Measurements from ENCODE around the gene PARP11. TPM values are rescaled to one million over a fixed set of nuclear protein-coding genes. Genes with fewer than 3 reads are reported as not detected.

PARP11 gene
- total RNA-seq, 4 donors from 2014 or later, result 4.3 to 10.7 (median 5.7) TPM

DNA sequence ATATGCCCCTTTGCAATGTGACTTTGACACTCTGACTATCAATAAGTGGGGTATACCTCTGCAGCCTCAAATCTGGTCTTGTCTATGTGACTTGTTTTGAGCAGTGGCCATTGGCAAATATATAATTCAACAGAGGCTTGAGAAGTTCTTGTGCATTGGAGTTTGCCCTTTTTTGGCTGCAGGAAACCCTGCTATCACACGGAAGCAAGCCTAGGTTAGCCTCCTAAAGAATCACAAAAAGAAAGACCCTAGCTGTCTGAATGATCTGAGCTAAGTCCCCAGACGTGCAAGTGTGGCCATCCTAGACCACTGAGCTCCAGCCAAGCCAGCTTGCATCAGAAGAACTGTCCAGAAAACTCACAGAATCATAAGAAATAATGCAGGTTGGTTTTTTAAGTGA, 31.8 kb upstream of the PARP11 start:
- WGBS, 2 donors, result 63 to 65% methylated on average over 2 of the region's 2 CpGs
- H3K36me3 ChIP-seq, result no peaks in the 10 kb centered on the region
- TF ChIP-seq EP300 (IDR thresholded peaks at IDR 0.05) (no peak), POLR2A (IDR thresholded peaks at IDR 0.05) (no peak)
- TF ChIP-seq, protein P1, sequence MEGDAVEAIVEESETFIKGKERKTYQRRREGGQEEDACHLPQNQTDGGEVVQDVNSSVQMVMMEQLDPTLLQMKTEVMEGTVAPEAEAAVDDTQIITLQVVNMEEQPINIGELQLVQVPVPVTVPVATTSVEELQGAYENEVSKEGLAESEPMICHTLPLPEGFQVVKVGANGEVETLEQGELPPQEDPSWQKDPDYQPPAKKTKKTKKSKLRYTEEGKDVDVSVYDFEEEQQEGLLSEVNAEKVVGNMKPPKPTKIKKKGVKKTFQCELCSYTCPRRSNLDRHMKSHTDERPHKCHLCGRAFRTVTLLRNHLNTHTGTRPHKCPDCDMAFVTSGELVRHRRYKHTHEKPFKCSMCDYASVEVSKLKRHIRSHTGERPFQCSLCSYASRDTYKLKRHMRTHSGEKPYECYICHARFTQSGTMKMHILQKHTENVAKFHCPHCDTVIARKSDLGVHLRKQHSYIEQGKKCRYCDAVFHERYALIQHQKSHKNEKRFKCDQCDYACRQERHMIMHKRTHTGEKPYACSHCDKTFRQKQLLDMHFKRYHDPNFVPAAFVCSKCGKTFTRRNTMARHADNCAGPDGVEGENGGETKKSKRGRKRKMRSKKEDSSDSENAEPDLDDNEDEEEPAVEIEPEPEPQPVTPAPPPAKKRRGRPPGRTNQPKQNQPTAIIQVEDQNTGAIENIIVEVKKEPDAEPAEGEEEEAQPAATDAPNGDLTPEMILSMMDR (IDR thresholded peaks at IDR 0.05), result no peak

DNA sequence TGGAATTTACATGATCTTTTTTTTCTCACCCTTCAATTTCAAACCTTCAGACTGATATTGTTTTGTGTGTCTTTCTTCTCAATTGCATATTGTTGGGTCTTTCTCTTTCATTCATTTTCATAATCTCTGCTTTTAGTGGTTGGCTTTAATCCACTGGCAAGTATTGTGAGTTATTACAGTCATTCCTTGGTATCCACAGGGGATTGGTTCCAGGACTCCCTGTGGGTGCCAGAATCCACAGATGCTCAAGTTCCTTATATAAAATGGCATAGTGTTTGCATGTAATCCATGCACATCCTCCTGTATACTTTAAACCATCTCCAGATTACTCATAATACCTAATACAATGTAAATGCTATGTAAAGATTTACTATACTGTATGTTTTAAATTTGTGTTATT, 29.7 kb upstream of the PARP11 start:
- DNase-seq (ENCODE audit: low spot score in 2 of 2), result no peak
- Histone ChIP-seq H3K27ac (no peak overlapping the region), H3K4me1 (peaks cover 0 to 2% (median 0%) of the 10 kb centered on the region in 4 donors), H3K9me3 (no peaks in the 10 kb centered on the region), H3K27me3 (no peaks in the 10 kb centered on the region), H3K36me3 (no peaks in the 10 kb centered on the region), H3K4me3 (no peak overlapping the region)
- TF ChIP-seq EP300 (IDR thresholded peaks at IDR 0.05), result no peak

More for the DNA sequence above, 31.8 kb upstream of the PARP11 start:
- H3K27ac ChIP-seq, result no peak overlapping the region
- DNase-seq (ENCODE audit: low spot score in 2 of 2), result no peak
- no peaks in the 10 kb centered on the region for H3K9me3 ChIP-seq
- no peak overlapping the region for H3K4me3 ChIP-seq
- peaks cover 0 to 6% (median 0%) of the 10 kb centered on the region in 4 donors for H3K4me1 ChIP-seq
- H3K27me3 ChIP-seq, result no peaks in the 10 kb centered on the region

DNA sequence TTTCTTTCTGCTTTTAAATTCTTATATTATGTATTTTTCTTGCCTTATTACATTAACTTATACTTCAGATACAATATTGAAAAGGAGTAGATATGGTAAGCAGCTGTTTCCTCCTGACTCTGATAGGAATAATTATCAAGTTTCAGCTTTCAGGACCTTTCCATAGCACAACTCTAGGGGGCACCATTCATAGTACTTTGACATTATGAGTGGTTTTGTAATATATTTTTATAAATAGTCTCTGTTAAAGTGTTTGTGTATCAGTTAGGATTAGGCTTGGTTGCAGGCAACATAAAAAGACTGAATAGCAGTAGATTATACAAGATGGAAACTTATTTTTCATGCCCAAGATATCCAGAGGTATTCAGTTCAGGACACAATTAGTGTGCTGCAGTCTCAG, 27.9 kb upstream of the PARP11 start:
- no peak overlapping the region for H3K27ac ChIP-seq
- no peaks in the 10 kb centered on the region for H3K36me3 ChIP-seq
- DNase-seq (ENCODE audit: low spot score in 2 of 2), result no peak
- H3K27me3 ChIP-seq, result no peaks in the 10 kb centered on the region
- H3K9me3 ChIP-seq, result no peaks in the 10 kb centered on the region
- no peak overlapping the region for H3K4me3 ChIP-seq
- no peaks in the 10 kb centered on the region for H3K4me1 ChIP-seq
- TF ChIP-seq, protein P1 (IDR thresholded peaks at IDR 0.05), result no peak
- no peak for TF ChIP-seq EP300 (IDR thresholded peaks at IDR 0.05)
- no peak for TF ChIP-seq POLR2A (IDR thresholded peaks at IDR 0.05)

DNA sequence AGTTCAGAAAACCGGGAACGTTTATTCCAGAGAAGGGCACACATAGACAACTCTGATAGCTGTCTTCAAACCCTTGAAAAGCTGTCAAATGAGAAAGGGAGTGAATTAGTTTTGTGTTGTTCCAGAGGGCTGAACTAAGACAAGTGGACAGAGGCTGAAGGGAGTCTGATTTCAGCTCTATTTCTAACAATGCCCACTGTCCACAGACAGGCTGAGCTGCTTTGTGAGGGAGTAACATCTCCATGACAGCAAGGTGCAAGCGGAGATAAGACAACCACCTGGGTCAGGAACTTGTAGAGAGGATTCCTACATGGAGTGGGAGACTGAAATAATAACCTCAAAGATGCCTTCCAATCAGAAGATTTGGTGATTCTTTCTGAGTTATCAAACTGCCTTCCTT, 25.6 kb upstream of the PARP11 start:
- 86 to 89% methylated on average over 3 of the region's 3 CpGs for WGBS, 2 donors
- H3K4me3 ChIP-seq, result no peak overlapping the region
- TF ChIP-seq, protein P1 (IDR thresholded peaks at IDR 0.05), result no peak
- no peak for TF ChIP-seq POLR2A (IDR thresholded peaks at IDR 0.05)
- no peak for DNase-seq (ENCODE audit: low spot score in 2 of 2)
- H3K9me3 ChIP-seq, result no peaks in the 10 kb centered on the region
- peaks cover 0 to 3% (median 0%) of the 10 kb centered on the region in 4 donors for H3K4me1 ChIP-seq
- H3K27me3 ChIP-seq, result no peaks in the 10 kb centered on the region
- H3K36me3 ChIP-seq, result no peaks in the 10 kb centered on the region
- H3K27ac ChIP-seq, result peak overlapping the region in 1 of 4 donors; percentile 16

DNA sequence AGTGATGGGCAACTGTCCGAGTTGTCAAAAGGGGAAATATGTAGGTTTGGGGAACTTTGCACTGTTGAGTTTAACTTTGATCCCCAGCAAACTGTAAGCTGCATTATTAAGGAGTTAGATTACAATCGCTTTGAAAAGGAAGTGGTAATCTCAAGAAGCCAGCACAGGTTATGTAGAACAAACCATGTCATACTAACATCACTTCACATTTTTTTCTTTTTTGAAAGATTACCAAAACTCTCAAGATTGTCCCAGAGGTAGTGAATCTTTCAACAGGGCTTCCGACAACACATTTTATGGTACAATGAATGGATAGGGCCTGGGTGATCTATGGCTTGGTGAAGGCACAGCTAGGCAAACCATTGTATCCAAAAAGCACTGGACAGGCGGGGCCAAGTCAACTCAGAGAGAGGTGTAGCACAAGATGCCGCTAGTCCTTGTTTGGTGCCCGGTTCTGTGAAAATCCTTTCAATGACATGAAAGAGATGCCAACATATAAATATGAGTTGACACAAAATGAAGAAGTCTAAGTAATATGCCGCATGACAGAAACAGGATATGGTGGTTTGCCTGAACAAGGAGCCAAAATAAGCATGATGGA, 24.3 kb upstream of the PARP11 start:
- Histone ChIP-seq H3K27ac (peak overlapping the region in 3 of 4 donors; percentile 17 to 62 (median 26)), H3K4me3 (no peak overlapping the region), H3K36me3 (no peaks in the 10 kb centered on the region), H3K4me1 (peaks cover 0 to 3% (median 0%) of the 10 kb centered on the region in 4 donors), H3K27me3 (no peaks in the 10 kb centered on the region), H3K9me3 (no peaks in the 10 kb centered on the region)
- no peak for DNase-seq (ENCODE audit: low spot score in 2 of 2)
- 78 to 82% methylated on average over 7 of the region's 7 CpGs for whole genome bisulfite sequencing, 2 donors
- TF ChIP-seq, protein P1 (IDR thresholded peaks at IDR 0.05), result no peak
- TF ChIP-seq POLR2A (IDR thresholded peaks at IDR 0.05), result no peak
- no peak for TF ChIP-seq EP300 (IDR thresholded peaks at IDR 0.05)
